ENCODE data around the gene PERP.

DNA sequence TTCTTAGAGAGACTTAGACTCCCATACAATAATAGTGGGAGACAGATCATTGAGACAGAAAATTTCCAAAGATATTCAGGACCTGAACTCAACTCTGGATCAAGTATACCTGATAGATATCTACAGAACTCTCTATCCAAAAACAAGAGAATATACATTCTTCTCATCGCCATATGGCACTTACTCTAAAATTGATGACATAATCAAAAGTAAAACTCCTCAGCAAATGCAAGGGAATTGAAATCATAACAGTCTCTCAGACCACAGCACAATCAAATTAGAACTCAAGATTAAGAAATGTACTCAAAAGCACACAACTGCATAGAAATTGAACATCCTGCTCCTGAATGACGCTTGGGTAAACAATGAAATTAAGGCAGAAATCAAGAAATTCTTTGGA is 28.7 kb downstream of the PERP start:
- TF ChIP-seq RCOR1 (IDR thresholded peaks at IDR 0.05; ENCODE audit: low read depth, low read length): no peak
- no peak for TF ChIP-seq POLR2A (IDR thresholded peaks at IDR 0.05; ENCODE audit: low read length)
- TF ChIP-seq JUN (IDR thresholded peaks at IDR 0.05): no peak
- TF ChIP-seq, protein P1, sequence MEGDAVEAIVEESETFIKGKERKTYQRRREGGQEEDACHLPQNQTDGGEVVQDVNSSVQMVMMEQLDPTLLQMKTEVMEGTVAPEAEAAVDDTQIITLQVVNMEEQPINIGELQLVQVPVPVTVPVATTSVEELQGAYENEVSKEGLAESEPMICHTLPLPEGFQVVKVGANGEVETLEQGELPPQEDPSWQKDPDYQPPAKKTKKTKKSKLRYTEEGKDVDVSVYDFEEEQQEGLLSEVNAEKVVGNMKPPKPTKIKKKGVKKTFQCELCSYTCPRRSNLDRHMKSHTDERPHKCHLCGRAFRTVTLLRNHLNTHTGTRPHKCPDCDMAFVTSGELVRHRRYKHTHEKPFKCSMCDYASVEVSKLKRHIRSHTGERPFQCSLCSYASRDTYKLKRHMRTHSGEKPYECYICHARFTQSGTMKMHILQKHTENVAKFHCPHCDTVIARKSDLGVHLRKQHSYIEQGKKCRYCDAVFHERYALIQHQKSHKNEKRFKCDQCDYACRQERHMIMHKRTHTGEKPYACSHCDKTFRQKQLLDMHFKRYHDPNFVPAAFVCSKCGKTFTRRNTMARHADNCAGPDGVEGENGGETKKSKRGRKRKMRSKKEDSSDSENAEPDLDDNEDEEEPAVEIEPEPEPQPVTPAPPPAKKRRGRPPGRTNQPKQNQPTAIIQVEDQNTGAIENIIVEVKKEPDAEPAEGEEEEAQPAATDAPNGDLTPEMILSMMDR (IDR thresholded peaks at IDR 0.05): no peak
- no peak for TF ChIP-seq EP300 (IDR thresholded peaks at IDR 0.05)
- TF ChIP-seq, protein P2, sequence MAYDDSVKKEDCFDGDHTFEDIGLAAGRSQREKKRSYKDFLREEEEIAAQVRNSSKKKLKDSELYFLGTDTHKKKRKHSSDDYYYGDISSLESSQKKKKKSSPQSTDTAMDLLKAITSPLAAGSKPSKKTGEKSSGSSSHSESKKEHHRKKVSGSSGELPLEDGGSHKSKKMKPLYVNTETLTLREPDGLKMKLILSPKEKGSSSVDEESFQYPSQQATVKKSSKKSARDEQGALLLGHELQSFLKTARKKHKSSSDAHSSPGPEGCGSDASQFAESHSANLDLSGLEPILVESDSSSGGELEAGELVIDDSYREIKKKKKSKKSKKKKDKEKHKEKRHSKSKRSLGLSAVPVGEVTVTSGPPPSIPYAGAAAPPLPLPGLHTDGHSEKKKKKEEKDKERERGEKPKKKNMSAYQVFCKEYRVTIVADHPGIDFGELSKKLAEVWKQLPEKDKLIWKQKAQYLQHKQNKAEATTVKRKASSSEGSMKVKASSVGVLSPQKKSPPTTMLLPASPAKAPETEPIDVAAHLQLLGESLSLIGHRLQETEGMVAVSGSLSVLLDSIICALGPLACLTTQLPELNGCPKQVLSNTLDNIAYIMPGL (CRISPR knock-in tag; IDR thresholded peaks at IDR 0.05; ENCODE audit: borderline replicate concordance): no peak
- no peak for TF ChIP-seq CHD2 (IDR thresholded peaks at IDR 0.05; ENCODE audit: low read length, partially characterized antibody)
- TF ChIP-seq KDM5A (IDR thresholded peaks at IDR 0.05): no peak
- TF ChIP-seq, protein P3, sequence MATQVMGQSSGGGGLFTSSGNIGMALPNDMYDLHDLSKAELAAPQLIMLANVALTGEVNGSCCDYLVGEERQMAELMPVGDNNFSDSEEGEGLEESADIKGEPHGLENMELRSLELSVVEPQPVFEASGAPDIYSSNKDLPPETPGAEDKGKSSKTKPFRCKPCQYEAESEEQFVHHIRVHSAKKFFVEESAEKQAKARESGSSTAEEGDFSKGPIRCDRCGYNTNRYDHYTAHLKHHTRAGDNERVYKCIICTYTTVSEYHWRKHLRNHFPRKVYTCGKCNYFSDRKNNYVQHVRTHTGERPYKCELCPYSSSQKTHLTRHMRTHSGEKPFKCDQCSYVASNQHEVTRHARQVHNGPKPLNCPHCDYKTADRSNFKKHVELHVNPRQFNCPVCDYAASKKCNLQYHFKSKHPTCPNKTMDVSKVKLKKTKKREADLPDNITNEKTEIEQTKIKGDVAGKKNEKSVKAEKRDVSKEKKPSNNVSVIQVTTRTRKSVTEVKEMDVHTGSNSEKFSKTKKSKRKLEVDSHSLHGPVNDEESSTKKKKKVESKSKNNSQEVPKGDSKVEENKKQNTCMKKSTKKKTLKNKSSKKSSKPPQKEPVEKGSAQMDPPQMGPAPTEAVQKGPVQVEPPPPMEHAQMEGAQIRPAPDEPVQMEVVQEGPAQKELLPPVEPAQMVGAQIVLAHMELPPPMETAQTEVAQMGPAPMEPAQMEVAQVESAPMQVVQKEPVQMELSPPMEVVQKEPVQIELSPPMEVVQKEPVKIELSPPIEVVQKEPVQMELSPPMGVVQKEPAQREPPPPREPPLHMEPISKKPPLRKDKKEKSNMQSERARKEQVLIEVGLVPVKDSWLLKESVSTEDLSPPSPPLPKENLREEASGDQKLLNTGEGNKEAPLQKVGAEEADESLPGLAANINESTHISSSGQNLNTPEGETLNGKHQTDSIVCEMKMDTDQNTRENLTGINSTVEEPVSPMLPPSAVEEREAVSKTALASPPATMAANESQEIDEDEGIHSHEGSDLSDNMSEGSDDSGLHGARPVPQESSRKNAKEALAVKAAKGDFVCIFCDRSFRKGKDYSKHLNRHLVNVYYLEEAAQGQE (IDR thresholded peaks at IDR 0.05): no peak
- no peak for TF ChIP-seq FOXS1 (CRISPR knock-in tag; IDR thresholded peaks at IDR 0.05)
- TF ChIP-seq CEBPB (IDR thresholded peaks at IDR 0.05): no peak
- TF ChIP-seq TP53 (CRISPR knock-in tag; IDR thresholded peaks at IDR 0.05): no peak

All from A549 (cell line).